Activated T-helper 1 cell treated with anti-CD3 and anti-CD28 coated beads, Interleukin-12 subunit alpha, Interleukin-12 subunit beta, Interleukin-2, Interleukin-4 antibody, amounts not matched to agents 30 ng/mL and 10 ng/mL and 1 ng/mL, durations not matched to agents 14 hours and 24 hours and 36 hours (primary cell): Measurements from ENCODE around the gene LRP4. TPM values are rescaled to one million over a fixed set of nuclear protein-coding genes. Genes with fewer than 3 reads are reported as not detected.

Source experiments
- DNase-seq: peaks from one replicate; pipeline ENCODE4 v3.0.0; 2021; ENCODE audit warnings: low spot score
- H3K27ac Mint-ChIP-seq: one replicate; pipeline ENCODE4 v1.8.0; 2021; ENCODE audit warnings: mild to moderate bottlenecking, mixed read lengths
- H3K27me3 Mint-ChIP-seq: one replicate; pipeline ENCODE4 v1.8.0; 2022; ENCODE audit warnings: mild to moderate bottlenecking, moderate library complexity, mixed read lengths; ENCODE audit not compliant: insufficient read depth
- H3K36me3 Mint-ChIP-seq: one replicate; pipeline ENCODE4 v1.8.0; 2021; ENCODE audit warnings: low read depth, mixed read lengths
- H3K4me1 Mint-ChIP-seq: one replicate; pipeline ENCODE4 v1.8.0; 2021; ENCODE audit warnings: low read depth, mixed read lengths
- H3K4me3 Mint-ChIP-seq: one replicate; pipeline ENCODE4 v1.8.0; 2021; ENCODE audit warnings: mild to moderate bottlenecking, moderate library complexity, mixed read lengths
- H3K9me3 Mint-ChIP-seq: one replicate; pipeline ENCODE4 v1.8.0; 2021; ENCODE audit warnings: mixed read lengths
- intact Hi-C: fragments of 100-400 bp; cut with micrococcal nuclease; formaldehyde crosslinking; loops from one replicate; pipeline ENCODE4 v1.15.1; 2024
- total RNA-seq: library from RNA; stranded (reverse); gene quantifications from 2 replicates; pipeline ENCODE4 v1.2.3, GENCODE V29; 2022

LRP4 gene
- total RNA-seq, 1 donor from 2014 or later: 0.08 TPM

DNA sequence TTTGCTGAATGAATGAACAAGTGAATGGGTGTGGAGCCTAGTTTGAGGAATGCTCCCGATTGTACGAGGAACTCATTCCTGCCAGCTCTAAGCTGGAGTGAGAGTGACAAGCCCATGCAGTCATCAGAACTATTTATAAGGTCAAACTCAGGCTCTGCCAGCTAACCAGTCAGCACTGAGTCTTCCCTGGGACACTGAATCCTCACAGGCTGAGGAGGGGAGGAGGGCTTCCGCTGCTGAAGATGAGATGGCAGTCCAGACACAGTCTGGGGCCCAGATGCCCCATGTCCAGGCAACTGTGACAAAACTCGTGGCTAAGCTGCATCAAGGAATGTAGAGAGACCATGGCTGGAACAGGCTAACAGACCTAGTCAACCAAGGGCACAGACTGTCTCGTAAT is 4.0 kb downstream of the LRP4 start:
- no peaks in the 10 kb centered on the region for H3K9me3 Mint-ChIP-seq
- H3K4me3 Mint-ChIP-seq: no peak overlapping the region
- peaks cover 16% of the 10 kb centered on the region for H3K4me1 Mint-ChIP-seq
- H3K36me3 Mint-ChIP-seq: no peaks in the 10 kb centered on the region
- DNase-seq: no peak
- peaks cover 83% of the 10 kb centered on the region for H3K27me3 Mint-ChIP-seq
- intact Hi-C loops: no loop called here
- H3K27ac Mint-ChIP-seq: no peak overlapping the region

DNA sequence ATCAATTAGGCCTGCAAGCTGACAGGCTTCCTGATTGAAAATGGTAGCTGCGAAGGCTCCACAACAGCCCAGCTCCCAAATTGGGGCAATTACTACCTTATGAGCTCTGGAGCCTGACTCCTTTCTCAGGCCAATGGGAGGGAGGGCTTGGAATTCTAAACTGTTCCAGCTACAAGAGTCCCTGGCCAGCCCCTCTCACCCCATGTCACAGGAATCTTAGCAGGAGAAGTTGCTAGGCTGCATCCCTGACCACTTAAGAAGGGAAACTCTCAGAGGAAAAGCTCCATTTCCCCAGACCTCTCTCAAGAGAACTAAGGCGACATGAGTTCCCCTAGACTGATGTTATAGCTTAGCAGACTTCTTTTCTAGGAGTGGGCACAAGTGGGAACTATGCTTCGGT is 4.9 kb downstream of the LRP4 start:
- H3K9me3 Mint-ChIP-seq: no peaks in the 10 kb centered on the region
- peaks cover 9% of the 10 kb centered on the region for H3K4me1 Mint-ChIP-seq
- no peak overlapping the region for H3K4me3 Mint-ChIP-seq
- peaks cover 75% of the 10 kb centered on the region for H3K27me3 Mint-ChIP-seq
- no peak for DNase-seq
- H3K27ac Mint-ChIP-seq: no peak overlapping the region
- H3K36me3 Mint-ChIP-seq: no peaks in the 10 kb centered on the region
- intact Hi-C loops: no loop called here

DNA sequence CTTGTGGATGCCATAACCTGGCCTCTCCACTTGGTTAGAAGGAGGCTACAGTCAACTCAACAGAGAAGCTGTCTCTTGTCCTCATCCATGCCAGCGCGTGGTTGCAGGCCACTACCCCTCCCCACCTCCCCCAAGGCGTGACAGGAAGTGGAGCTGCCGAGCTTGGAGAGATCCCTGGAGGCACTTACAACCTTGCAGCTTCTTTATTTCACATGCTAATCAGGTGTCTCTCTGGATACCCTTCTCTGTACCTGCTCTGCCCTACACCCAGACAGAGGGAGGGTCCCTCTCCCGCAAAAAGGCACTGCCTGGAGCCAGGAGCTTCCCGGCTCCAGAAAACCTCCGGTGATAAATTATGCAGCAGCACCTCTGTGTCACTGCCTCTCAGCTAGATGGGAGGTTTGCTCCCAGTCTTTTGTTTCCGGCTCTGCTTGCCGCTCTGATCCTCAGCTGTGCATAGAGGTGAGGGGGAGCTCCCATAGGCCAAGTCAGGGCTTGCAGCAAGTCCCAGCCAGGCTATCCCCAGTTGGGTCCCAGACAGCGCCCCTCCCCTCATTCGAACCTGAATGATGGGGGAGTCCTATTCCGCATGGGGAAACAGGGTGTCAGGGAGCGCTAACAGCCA is 5.7 kb downstream of the LRP4 start:
- Mint-ChIP-seq H3K9me3 (no peaks in the 10 kb centered on the region), H3K4me3 (no peak overlapping the region), H3K27me3 (peaks cover 72% of the 10 kb centered on the region), H3K4me1 (peaks cover 9% of the 10 kb centered on the region), H3K36me3 (no peaks in the 10 kb centered on the region), H3K27ac (no peak overlapping the region)
- no peak for DNase-seq
- intact Hi-C loops: no loop called here

DNA sequence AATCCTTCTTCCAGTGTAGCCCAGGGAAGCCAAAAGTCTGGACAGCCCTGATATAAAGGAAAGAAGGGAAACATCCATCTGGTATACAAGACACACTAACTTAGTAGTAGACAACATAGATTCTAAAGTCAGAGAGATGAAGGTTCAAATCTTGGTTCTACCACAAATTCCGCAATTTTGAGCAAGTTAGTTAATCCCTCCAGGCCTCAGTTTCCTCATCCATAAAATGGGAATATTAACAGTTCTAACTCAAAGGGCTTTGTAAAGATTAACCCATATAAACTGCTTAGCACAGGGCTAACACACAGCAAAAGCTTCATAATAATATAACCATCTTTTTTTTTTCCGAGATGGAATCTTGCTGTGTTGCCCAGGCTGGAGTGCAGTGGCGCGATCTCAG is 10.7 kb downstream of the LRP4 start:
- DNase-seq: no peak
- Mint-ChIP-seq H3K27me3 (peaks cover 30% of the 10 kb centered on the region), H3K36me3 (no peaks in the 10 kb centered on the region), H3K27ac (no peak overlapping the region), H3K9me3 (no peaks in the 10 kb centered on the region), H3K4me3 (no peak overlapping the region), H3K4me1 (no peaks in the 10 kb centered on the region)
- intact Hi-C loops: no loop called here

DNA sequence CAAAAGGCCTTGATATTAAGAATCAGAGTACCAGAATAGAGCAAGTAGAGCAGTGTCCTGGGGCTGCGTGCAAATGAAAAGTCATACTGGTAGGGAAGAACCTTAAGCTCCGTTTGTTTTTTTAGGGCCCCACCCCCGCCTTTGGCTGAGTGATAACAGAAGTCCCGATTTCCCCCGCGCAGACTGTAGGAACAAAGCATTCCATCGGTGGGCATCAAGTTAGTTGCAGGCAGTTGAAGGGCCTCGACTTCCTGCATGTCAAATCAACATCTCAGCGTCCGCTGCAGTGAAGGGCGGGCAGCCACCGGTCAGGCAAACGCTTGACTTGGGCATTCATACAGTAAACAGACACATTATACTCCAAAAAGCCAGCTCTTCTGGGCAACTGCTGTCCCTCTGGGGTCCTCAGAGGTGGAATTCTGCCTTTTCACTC is 11.7 kb downstream of the LRP4 start:
- Mint-ChIP-seq H3K9me3 (no peaks in the 10 kb centered on the region), H3K4me1 (no peaks in the 10 kb centered on the region), H3K36me3 (no peaks in the 10 kb centered on the region), H3K27ac (no peak overlapping the region), H3K4me3 (no peak overlapping the region), H3K27me3 (peaks cover 22% of the 10 kb centered on the region)
- intact Hi-C loops: no loop called here
- no peak for DNase-seq

DNA sequence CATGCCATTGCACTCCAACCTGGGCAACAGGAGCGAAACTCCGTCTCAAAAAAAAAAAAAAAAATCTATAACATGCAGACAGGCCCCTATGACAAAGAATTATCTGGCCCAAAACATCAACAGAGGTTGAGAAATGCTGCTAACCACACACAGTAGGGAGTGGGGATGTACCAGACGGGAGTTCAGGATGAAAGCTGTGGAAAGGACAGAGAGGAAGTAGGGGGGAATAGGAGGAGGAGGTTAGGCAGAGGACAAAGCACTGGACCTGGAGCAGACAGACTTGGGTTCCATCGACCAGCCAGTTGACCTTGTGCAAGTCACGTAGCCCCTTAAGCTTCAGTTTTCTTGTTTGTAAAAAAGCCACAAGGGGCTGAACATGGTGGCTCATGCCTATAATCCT is 12.5 kb downstream of the LRP4 start:
- intact Hi-C loops: no loop called here
- no peak overlapping the region for H3K27ac Mint-ChIP-seq
- H3K9me3 Mint-ChIP-seq: no peaks in the 10 kb centered on the region
- DNase-seq: no peak
- H3K36me3 Mint-ChIP-seq: no peaks in the 10 kb centered on the region
- H3K4me3 Mint-ChIP-seq: no peak overlapping the region
- H3K4me1 Mint-ChIP-seq: no peaks in the 10 kb centered on the region
- peaks cover 16% of the 10 kb centered on the region for H3K27me3 Mint-ChIP-seq

DNA sequence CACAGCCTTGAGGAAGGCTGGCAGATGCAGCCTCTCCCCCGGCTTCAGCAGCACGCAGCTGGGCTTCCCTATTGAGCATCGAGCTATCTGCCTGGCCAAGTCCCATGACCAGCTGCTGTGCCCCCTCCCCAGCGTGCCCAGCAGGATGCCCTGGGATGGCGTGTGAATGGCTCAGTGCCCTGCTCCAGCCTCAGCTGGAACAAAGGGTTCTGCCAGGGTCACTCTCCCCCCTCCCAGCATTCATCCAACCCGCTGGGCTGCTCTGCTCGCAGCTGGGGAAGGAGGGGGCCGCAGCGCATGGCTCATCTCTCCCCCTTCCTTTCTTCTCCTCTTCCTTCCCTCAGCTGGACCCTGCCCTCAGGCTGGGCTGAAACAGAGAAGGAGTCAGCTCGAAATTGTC is 14.5 kb downstream of the LRP4 start:
- H3K9me3 Mint-ChIP-seq: no peaks in the 10 kb centered on the region
- H3K4me1 Mint-ChIP-seq: no peaks in the 10 kb centered on the region
- no peak for DNase-seq
- no peaks in the 10 kb centered on the region for H3K36me3 Mint-ChIP-seq
- no peak overlapping the region for H3K27ac Mint-ChIP-seq
- intact Hi-C loops: no loop called here
- H3K4me3 Mint-ChIP-seq: no peak overlapping the region
- peaks cover 6% of the 10 kb centered on the region for H3K27me3 Mint-ChIP-seq

DNA sequence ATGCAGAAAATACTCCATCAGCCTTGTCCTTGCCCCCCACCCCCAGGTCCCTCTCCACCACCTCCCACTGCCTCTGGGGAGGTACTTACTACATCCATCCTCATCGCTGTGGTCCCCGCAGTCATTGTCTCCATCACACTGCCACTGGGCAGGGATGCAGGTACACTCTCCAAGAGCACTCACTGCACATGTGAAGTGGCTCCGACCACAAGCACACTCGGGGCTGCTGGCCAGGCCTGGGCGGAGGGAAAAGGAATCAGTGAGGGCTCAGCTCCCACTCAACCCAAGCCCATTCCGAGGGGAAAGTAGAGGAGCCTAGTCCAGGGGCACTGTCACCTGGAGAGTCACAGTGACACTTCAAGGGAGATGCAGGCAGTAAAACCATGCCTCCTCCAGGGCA is 15.7 kb downstream of the LRP4 start:
- no peaks in the 10 kb centered on the region for H3K9me3 Mint-ChIP-seq
- no peaks in the 10 kb centered on the region for H3K4me1 Mint-ChIP-seq
- DNase-seq: no peak
- peaks cover 6% of the 10 kb centered on the region for H3K27me3 Mint-ChIP-seq
- intact Hi-C loops: no loop called here
- H3K4me3 Mint-ChIP-seq: no peak overlapping the region
- no peak overlapping the region for H3K27ac Mint-ChIP-seq
- no peaks in the 10 kb centered on the region for H3K36me3 Mint-ChIP-seq

DNA sequence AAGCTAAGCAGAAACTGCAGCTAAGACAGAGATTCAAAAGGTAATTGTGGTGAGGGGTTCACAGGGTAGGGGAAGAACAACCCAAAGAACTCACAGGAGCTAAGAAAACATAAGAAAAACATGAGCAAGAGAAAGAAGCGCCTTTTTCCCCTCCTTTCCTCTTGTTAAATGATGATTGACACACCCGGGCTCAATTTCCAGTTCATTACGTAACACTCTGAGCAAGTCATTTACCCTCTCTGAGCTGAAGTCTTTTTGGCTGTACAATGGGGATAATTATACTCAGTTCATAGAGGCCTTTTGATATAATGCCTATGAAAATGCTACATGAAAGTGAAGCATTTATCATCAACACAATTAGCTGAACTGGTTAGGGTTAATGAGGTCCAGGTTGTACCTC is 17.2 kb downstream of the LRP4 start:
- Mint-ChIP-seq H3K9me3 (no peaks in the 10 kb centered on the region), H3K4me1 (no peaks in the 10 kb centered on the region), H3K27ac (no peak overlapping the region), H3K27me3 (no peaks in the 10 kb centered on the region), H3K36me3 (no peaks in the 10 kb centered on the region), H3K4me3 (no peak overlapping the region)
- intact Hi-C loops: no loop called here
- DNase-seq: no peak

DNA sequence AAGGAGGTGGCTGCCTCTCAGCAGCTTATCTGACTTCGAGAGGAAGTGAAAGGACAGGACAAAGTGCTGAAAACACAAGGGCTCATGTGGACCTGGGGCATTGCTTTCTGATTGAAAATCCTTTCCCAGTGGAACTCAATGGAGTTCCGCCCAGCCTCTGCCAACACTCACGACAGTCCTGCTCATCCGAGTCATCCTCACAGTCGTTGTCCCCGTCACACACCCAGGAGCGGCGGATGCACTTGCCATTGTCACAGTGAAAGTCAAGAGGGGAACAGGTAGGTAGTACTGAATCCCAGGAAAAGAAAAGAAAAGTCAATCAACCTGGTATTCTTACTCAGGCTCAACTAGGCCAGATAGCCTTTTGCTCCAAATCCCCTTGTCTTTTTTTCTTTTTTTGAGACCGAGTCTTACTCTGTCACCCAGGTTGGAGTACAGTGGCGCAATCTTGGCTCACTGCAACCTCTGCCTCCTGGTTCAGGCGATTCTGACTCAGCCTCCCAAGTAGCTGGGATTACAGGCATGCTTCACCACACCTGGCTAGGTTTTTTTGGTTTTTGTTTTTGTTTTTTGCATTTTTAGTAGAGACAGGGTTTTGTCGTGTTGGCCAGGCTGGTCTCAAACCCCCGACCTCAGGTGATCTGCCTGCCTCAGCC is 18.1 kb downstream of the LRP4 start:
- intact Hi-C loops: no loop called here
- no peak overlapping the region for H3K4me3 Mint-ChIP-seq
- H3K9me3 Mint-ChIP-seq: no peaks in the 10 kb centered on the region
- no peak overlapping the region for H3K27ac Mint-ChIP-seq
- H3K36me3 Mint-ChIP-seq: no peaks in the 10 kb centered on the region
- H3K4me1 Mint-ChIP-seq: no peaks in the 10 kb centered on the region
- H3K27me3 Mint-ChIP-seq: no peaks in the 10 kb centered on the region
- no peak for DNase-seq

DNA sequence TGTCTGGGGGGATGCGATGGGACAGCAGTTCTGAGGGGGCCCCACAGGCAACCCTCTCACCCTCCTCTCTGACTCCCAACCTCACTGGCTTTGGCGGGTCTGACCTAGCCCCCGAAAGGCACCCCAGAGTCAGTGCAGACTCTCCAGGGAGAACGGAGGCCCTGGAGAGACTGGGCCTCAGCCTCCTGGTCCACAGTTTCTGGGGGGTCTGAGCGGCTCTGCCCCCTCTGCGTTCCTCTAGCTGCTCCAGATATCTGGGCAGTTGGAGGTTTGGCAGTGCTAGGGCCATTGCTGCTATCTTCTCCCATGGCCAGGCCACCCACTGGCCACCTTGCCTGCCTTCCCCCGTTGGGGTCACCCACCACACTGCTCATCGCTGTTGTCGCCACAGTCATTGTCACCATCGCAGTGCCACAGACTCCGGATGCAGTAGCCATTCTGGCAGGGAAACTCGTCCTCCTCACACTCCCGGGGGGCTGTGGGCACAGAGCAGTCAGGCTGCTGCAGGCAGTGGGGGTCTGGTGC is 18.8 kb downstream of the LRP4 start:
- Mint-ChIP-seq H3K27ac (no peak overlapping the region), H3K9me3 (no peaks in the 10 kb centered on the region), H3K27me3 (no peaks in the 10 kb centered on the region), H3K36me3 (no peaks in the 10 kb centered on the region), H3K4me1 (no peaks in the 10 kb centered on the region), H3K4me3 (no peak overlapping the region)
- DNase-seq: no peak
- intact Hi-C loops: no loop called here

DNA sequence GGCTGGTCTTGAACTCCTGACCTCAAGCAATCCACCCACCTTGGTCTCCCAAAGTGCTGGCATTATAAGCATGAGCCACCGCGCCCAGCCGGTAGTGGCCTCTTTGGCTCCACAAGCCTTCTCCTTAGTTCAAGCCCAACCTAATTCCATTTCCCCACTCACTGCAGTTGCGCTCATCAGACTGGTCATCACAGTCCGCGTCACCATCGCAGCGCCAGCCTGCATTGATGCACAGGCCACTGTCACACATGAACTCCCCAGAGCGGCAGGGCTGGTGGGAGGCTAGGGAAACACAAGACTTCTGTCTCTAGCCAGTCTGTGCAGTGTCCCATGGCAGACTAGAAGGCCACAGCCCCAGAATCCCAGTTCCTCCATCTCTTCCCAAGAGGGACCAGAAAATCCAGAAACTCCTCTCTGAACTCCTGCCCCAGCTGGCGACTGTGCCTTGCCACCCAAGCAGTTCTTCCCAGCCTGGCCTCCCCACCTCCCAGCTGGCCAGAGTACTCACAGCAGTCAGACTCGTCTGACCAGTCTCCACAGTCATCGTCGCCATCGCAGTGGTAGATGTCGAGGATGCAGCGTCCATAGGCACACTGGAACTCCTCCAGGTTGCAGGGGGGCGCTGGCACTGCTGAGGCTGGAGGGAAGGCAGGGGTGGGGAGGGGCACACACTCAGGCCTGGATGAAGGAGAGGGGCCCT is 19.8 kb downstream of the LRP4 start:
- no peak for DNase-seq
- intact Hi-C loops: no loop called here
- Mint-ChIP-seq H3K36me3 (no peaks in the 10 kb centered on the region), H3K4me1 (no peaks in the 10 kb centered on the region), H3K27ac (no peak overlapping the region), H3K9me3 (no peaks in the 10 kb centered on the region), H3K4me3 (no peak overlapping the region), H3K27me3 (no peaks in the 10 kb centered on the region)

DNA sequence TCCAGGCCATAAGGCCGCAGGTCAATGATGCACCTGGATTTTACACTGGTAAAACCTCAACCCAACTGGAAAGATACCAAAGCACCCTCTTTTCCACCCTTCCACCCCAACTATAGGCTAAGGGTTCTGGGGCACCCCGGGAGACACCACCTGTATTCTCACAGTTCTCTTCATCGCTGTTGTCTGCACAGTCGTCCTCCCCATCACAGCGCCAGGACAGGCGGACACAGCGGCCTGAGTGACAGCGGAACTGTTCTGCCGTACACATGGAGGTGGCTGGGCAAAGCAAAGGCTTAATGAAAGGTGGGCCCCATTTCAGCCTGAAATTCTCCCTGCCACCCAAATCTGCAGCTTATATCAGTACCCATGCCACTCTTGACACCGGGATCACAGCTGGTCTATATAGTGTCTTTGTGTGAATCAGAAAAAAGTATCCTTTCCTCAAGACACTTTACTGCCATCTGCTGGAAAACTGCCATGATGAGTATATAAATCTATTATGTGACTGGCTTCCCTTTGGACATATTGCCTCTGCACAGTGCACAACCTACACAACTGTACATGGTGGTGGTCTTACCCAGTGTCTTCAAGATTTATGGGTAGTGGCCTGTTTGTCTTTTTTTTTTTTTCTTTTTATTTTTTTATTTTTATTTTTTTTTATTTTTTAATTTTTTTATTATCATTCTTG is 21.5 kb downstream of the LRP4 start:
- no peak for DNase-seq
- H3K4me3 Mint-ChIP-seq: no peak overlapping the region
- no peaks in the 10 kb centered on the region for H3K4me1 Mint-ChIP-seq
- no peaks in the 10 kb centered on the region for H3K36me3 Mint-ChIP-seq
- H3K27ac Mint-ChIP-seq: no peak overlapping the region
- H3K9me3 Mint-ChIP-seq: no peaks in the 10 kb centered on the region
- intact Hi-C loops: loop anchor here (1.0 kb wide), 1 partner anchor 8 kb away; no protein-coding TSS in a partner anchor
- no peaks in the 10 kb centered on the region for H3K27me3 Mint-ChIP-seq
